NCI-H2196 (cell line): ENCODE measurements around the gene LCN10.
"Not testable (repeated sequence)": the region's sequence is repeated elsewhere in the genome, so short reads cannot be mapped to it uniquely, and the experiment has no call there.

Experiments used
- DNase-seq: peaks from one replicate; lab custom pipeline; 2025; ENCODE audit not compliant: unreplicated experiment; lab: John Stamatoyannopoulos, UW

LCN10 gene

DNA sequence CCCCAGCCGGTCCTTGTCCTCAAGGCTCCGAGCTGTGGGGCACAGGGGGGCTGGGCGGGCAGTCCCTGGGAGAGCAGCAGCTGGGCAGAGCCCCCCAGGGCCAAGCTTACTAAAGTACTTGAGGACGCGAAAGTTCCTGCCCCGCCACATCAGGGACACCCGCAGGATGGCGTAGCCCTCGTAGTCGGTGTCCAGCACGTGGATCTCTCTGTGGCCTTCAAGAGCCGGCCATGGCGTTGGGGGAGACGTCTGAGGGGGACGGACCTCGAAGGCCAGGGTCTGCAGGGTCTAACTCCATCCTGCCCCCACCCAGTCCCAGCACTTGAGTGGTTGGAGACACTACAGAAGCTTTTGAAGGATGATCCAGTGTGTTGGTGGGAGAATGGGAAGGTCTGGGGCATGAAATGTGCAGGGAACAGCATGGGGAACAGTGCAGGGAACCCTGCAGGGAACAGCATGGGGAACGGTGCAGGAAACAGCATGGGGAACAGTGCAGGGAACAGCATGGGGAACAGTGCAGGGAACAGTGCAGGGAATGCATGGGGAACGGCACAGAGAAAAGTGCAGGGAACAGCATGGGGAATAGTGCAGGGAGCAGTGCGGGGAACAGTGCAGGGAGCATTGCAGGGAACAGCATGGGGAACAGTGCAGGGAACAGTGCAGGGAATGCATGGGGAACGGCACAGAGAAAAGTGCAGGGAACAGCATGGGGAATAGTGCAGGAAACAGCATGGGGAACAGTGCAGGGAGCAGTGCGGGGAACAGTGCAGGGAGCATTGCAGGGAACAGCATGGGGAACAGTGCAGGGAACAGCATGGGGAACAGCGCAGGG, 12.8 kb upstream of the LCN10 start:
- not testable (repeated sequence) for DNase-seq

GRCh38 chr9:136754626-136755301, 12.0 kb upstream of the LCN10 start:
- DNase-seq: peak; percentile 13

DNA sequence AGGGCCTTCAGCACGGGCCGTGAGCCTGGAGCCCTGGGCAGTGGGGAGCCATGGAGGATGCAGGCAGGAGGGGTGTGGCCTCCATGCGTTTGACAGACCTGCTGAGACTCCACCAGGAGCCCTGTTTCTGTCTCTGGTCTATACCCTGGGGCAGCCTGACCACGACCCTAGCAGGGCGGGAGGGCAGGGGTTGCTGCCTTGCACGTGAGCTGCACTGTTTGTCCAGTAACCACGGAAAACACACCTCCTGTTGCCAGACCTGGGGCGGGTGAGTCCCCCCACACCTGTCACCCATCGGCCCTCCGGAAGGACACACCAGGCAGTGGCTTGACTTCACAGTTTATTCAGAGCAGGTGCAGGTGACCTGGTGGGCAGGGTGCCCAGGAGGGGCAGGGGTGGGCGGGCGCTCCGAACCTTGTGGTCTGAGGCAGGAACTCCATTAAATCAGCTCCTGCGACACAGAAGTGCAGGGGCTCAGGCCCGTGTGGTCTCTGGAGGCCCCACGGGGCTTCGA, 11.4 kb upstream of the LCN10 start:
- DNase-seq: peak; percentile 80

- DNase-seq: no peak
These were observed 10.8 kb upstream of the LCN10 start for GRCh38 chr9:136753371-136754058.

GRCh38 chr9:136751814-136752213, 9.1 kb upstream of the LCN10 start:
- no peak for DNase-seq

GRCh38 chr9:136751244-136751643, 8.5 kb upstream of the LCN10 start:
- DNase-seq: no peak

DNA sequence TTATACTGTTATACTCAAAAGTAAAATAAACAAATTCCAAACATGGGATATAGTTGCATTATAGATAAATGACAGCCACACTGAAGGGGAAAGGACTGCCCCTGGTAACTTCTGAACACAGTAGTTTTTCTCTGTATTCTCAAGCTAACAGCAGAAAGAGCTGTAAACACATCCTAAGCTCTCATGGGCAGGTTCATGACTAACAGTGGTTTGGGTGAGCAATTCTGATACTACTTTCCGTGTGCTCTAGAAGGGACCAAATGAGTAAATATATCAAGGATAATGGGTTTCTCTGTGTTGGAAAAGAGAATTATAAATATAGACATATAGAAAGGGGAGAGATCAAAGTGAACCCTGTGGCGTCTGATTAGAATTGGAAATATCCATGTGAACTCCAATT, 7.8 kb upstream of the LCN10 start:
- DNase-seq: no peak

DNA sequence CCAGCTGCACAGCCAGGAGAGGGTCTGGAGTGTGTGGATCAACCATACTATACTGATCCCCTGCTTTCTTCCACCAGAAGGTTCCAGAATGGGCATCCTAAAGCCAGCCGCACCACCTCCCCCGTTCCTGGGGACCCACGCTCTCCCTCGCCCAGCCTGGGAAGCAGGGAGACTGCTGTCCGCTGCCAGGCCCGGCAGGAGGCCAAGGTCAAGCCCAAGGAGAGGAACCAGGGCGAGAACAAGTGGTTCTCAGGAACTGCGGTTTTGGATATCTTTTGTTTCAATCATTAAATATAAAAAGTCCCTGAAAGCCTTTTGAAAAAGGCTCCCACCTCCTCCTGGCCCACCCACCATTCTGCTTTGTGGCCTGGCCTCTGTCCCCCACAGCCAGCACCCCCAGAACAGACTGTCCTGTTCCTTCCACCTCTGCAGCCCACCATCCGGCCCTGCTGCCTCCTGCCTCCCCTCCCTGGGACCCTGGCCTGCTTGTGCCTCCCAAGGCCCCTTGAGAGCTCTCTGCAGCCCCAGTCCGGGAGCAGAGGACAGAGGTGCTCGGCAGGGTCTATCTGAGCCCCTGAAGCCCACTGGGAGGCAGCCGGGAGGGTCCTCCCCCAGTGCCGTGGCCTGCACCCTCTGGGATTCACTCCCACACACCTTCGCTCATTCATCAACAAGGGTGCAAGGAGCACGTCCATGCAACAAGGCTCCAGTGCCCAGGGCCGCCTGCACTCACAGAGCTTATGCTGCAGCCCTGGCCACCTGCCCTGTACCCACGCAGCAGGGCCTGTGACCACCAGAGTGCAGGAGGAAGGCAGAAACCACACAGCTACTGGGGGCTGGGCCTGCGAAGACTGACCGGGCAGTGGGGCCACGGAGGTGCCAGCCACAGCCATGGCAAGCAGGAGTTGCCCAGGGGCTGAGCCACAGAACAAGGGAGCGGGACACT, 6.2 kb upstream of the LCN10 start:
- no peak for DNase-seq

- DNase-seq: no peak
These were observed 5.5 kb upstream of the LCN10 start, which contains the start of gene LCN6 for GRCh38 chr9:136748201-136748600. Gene LCN6 (minus strand): TSS chr9:136748525. CDS start chr9:136748483, 42 bp downstream.

GRCh38 chr9:136747161-136748060, 4.7 kb upstream of the LCN10 start:
- DNase-seq: no peak

DNA sequence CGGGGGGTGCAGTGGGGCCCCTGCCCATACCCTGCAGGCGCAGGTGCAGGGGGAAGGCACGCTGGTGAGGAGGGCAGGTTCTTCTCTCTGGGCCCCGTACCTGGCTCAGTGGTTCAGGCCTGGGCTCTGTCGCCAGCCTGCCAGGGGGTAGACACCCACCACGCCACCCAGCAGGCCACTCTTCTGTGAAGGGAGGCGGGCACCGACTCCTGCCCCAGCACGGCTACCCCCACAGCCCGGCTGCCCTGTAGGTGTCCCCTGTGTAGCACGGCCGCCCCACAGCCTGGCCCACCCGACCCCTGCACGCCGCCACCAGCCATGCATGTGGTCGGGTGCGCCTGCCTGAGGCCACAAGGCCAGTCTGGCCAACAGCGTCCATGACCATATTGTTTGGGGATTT, 3.9 kb upstream of the LCN10 start:
- DNase-seq: no peak

DNA sequence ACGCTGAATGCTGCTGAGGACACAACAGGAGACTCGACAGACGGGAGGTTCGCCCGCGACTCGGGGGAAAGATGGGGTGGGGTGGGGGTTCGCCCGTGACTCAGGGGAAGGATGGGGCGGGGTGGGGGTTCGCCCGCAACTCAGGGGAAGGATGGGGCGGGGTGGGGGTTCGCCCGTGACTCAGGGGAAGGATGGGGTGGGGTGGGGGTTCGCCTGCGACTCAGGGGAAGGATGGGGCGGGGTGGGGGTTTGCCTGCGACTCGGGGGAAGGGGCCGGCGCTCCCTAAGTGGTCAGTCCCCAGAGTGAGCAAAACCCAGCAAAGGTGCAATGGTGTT, 3.4 kb upstream of the LCN10 start:
- no peak for DNase-seq

- DNase-seq: no peak
These were observed 2.8 kb upstream of the LCN10 start for GRCh38 chr9:136745389-136746154.

DNA sequence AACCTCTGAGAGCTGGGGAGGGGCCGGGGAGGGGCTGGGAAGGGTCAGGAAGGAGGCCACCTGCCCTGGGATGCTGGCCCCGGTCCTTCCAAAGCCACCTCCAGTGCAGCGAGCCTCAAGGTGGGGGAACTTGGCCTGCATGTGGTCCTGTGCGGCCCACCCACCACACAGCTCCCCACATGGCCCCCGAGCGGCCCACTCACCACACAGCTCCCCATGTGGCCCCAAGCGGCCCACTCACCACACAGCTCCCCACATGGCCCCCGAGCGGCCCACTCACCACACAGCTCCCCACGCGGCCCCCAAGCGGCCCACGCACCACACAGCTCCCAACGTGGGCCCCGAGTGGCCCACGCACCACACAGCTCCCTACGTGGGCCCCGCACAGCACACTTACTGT, 2.0 kb upstream of the LCN10 start:
- DNase-seq: no peak

GRCh38 chr9:136743639-136744211, 985 bp upstream of the LCN10 start:
- no peak for DNase-seq

DNA sequence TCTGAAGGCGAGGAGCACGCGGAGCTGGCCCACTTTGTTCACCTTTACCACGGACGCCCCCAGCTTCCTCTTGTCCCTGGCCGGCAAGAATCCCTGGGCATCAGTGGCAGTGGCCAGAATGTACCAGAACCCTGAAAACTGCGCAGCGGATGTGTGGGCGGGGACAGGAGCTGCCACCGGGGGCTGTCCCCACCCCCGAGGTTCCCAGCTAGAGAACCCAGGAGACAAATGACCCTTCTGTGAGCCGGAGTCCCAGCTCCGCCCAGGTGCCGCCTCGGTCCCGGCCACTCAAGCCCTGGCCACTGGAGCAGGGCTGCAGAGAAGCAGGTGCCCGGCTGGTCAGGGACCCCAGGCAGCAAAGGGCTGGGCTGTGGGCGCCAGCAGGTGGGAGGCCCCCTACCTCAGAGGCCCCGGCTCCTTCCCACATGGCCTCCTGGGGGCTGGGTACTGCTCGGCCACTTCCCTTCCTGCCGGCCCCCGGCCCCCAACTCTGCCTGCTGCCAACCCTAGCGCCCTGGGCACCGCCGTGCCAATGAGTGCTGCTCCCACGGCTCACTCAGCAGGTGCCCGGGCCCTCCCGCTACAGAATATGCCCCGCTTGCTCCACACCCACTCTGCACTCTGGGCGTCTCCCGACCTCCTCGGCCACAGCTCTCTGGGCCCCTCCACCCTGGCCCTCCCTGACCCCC, 713 bp downstream of the LCN10 start:
- DNase-seq: no peak

- DNase-seq: no peak
These were observed 1.5 kb downstream of the LCN10 start for GRCh38 chr9:136740971-136741882.
